HTERT RPE-1 (cell line): Measurements from ENCODE around the gene SLCO2B1.

Source experiments
- in situ Hi-C: fragments of 300-500 bp; cut with MboI; formaldehyde crosslinking; loops from 4 replicates; pipeline ENCODE4 v1.14.3; 2020; ENCODE audit warnings: low sequenced_read_pairs

SLCO2B1 gene

GRCh38 chr11:75246006-75246670, 95.2 kb downstream of the SLCO2B1 start:
- in situ Hi-C loops, result no loop called here

DNA sequence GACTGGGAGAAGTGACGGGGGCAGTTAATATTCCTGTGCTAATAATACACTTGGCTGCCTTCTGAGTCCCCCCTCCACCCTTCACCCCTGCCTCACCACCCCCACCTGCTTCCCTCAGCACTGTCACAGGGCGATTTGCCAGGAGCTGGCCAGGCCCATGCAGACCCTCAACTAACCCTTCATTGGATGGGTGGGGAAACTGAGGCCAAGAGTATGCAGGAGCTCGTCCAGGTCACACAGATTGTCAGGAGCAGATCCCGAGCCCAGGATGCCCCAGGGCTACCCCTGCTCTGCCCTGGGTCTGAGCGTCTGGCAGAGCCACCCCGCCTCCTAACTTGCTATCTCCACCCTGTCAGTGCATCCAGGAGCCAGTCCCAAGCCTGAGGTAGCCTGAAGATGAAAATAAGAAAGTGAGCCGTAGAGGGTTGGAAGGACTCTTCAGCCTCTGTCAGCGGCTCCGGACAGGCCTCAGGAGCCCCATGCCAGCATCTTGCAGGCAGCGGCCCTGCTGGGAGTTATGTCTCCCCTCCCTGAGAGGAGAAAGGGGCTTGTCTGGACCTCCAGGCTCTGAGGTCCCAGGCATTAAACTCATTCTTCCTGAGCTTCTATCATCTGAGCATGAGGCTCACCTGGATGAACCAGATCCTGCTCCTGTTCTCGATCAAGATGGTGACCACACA, 95.9 kb downstream of the SLCO2B1 start:
- in situ Hi-C loops, result no loop called here

DNA sequence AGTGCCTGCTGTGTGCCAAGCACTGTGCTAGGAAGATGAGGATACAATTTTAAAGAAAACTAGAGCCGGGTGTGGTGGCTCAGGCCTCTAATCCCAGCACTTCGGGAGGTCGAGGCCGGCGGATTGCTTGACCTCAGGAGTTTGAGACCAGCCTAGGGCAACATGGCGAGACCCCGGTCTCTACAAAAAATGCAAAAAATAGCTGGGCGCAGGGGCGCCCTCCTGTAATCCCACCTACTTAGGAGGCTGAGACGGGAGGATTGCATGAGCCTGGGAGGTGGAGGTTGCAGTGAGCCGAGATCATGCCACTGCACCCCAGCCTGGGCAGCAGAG, 98.0 kb downstream of the SLCO2B1 start:
- in situ Hi-C loops, result no loop called here

DNA sequence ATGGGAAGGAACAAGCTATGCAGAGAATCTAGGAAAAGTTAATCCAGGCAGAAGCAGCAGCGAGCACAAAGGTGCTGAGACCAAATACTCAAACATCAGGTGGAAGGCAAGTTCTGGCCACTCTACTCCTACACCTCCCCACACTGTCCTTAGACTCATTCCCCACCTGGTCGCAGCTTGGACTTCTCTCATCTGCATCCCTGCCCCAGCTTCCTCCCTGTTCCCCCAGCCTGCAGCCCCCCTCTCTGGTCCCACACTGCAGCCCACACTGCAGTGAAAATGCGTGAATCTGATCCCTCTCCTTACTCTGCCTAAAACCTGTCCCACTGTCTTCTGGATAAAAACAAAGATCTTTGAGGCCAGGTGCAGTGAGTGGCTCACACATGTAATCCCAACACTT, 98.8 kb downstream of the SLCO2B1 start:
- in situ Hi-C loops, result no loop called here

- in situ Hi-C loops, result no loop called here
These were observed 103.4 kb downstream of the SLCO2B1 start for GRCh38 chr11:75254326-75254725.
